ENCODE data around the gene APBA2. TPM values are rescaled to one million over a fixed set of nuclear protein-coding genes. Genes with fewer than 3 reads are reported as not detected.

The APBA2 gene
- total RNA-seq, 1 experiment from 2014 or later, result not detected

DNA sequence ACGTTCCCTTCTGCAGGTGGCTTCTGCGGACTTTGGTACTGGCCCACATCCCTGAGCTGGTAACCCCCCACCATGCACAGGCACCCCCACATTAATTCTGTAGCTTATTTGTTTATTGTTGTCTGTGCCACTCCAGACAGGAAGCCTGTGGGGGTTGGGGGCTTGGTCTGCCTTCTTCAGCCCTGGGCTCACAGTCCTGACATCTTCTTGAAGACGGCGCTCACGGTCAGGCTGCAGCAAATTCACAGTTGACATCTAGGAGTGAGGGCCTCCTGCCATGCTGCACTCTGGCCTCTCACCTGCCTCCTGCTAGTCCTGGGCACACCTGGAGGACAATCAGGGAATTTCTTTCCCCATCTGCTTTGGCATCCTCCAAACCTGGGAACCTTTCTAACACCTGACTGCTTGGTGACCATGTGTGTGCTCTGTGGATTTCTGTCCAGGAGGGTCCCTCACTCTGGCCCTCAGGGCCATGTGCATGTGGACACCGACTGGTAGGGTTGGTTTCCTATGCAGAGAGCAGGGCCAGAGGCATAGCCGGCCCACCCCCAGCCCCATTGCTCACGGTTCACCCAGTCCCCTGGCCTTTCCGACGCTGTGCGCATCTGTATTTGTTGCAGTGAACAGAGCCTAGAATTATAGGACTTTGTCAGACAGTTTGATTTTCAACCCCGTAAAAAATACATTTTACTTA, 68.8 kb downstream of the APBA2 start:
- CTCF ChIA-PET, result no interaction called here
- H3K27me3 ChIP-seq (replicated peaks; ENCODE audit: control insufficient read depth, insufficient read depth, low read length), result no peaks in the 10 kb centered on the region

DNA sequence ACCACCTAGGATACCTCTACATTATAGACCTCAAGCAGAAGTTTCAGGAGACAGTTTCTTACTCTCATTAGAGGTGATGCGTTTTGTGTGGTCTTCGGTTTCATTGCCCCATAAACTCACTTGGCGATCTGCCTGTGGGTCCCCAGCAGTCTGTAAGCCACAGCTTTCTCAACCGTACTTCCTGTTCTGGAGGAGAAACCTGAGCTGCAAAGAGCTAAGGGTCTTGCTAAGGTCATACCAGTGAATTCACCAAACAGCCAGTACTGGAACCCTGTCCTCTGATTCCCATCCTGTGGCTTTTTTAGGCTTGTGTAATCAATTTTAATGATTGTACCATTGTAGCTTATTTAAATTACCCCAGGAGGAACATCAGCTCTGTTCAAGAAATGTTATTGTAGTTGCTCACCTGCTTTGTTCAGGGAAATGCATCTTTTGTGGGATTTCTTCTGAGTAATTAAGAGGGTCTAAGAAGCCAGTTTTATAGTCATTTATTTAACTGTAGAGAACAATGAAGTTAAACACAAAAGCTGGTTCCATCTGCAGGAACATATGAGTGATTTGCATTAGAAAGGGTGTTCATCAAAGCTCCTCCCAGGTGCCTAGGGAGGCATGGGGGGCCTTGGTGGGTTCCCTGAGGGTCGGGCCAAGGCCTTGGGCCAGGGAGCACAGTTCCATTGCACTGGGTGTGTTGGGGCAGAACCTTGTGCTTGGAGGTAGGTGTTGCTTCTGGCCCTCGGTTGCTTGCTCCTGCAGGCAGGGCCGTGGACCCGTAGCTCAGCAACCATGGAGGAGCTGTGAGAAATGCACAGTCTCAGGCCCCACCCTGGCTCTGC, 69.6 kb downstream of the APBA2 start:
- Mint-ChIP-seq H3K4me3 (ENCODE audit: unreplicated experiment) (no peak overlapping the region), H3K9me3 (ENCODE audit: unreplicated experiment) (no peaks in the 10 kb centered on the region), H3K27ac (ENCODE audit: unreplicated experiment) (no peak overlapping the region), H3K36me3 (ENCODE audit: insufficient read depth, unreplicated experiment) (no peaks in the 10 kb centered on the region), H3K4me1 (ENCODE audit: low read depth, unreplicated experiment) (no peaks in the 10 kb centered on the region), H3K27me3 (ENCODE audit: insufficient read depth, unreplicated experiment) (peaks cover 10% of the 10 kb centered on the region)
- H3K4me1 ChIP-seq, result no peaks in the 10 kb centered on the region
- H3K36me3 ChIP-seq (ENCODE audit: control insufficient read depth, insufficient read depth, low read length), result no peaks in the 10 kb centered on the region
- intact Hi-C loops (cut with micrococcal nuclease; ENCODE audit: unreplicated experiment), result no loop called here
- ChIA-PET CTCF (no interaction called here), POLR2A (no interaction called here)
- no peaks in the 10 kb centered on the region for H3K27me3 ChIP-seq (replicated peaks; ENCODE audit: control insufficient read depth, insufficient read depth, low read length)
- DNase-seq, result no peak
- H3K9me3 ChIP-seq, result no peaks in the 10 kb centered on the region
- TF ChIP-seq, protein P1, sequence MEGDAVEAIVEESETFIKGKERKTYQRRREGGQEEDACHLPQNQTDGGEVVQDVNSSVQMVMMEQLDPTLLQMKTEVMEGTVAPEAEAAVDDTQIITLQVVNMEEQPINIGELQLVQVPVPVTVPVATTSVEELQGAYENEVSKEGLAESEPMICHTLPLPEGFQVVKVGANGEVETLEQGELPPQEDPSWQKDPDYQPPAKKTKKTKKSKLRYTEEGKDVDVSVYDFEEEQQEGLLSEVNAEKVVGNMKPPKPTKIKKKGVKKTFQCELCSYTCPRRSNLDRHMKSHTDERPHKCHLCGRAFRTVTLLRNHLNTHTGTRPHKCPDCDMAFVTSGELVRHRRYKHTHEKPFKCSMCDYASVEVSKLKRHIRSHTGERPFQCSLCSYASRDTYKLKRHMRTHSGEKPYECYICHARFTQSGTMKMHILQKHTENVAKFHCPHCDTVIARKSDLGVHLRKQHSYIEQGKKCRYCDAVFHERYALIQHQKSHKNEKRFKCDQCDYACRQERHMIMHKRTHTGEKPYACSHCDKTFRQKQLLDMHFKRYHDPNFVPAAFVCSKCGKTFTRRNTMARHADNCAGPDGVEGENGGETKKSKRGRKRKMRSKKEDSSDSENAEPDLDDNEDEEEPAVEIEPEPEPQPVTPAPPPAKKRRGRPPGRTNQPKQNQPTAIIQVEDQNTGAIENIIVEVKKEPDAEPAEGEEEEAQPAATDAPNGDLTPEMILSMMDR (IDR thresholded peaks at IDR 0.05; ENCODE audit: insufficient read depth in 1 of 2, low read depth in 1 of 2, low read length in 1 of 2, severe bottlenecking in 1 of 2, unreplicated experiment in 1 of 2), result no peak
- BruUV-seq (replicated peaks), result no TSS peak
- no peak overlapping the region for H3K4me3 ChIP-seq (ENCODE audit: low read depth, low read length)

More for the DNA sequence above, 68.8 kb downstream of the APBA2 start:
- no peak overlapping the region for H3K4me3 Mint-ChIP-seq (ENCODE audit: unreplicated experiment)
- no peaks in the 10 kb centered on the region for H3K36me3 Mint-ChIP-seq (ENCODE audit: insufficient read depth, unreplicated experiment)
- H3K36me3 ChIP-seq (ENCODE audit: control insufficient read depth, insufficient read depth, low read length), result no peaks in the 10 kb centered on the region
- H3K4me1 ChIP-seq, result no peaks in the 10 kb centered on the region
- no peak overlapping the region for H3K4me3 ChIP-seq (ENCODE audit: low read depth, low read length)
- no peaks in the 10 kb centered on the region for H3K4me1 Mint-ChIP-seq (ENCODE audit: low read depth, unreplicated experiment)
- peaks cover 14% of the 10 kb centered on the region for H3K27me3 Mint-ChIP-seq (ENCODE audit: insufficient read depth, unreplicated experiment)
- POLR2A ChIA-PET, result no interaction called here
- TF ChIP-seq, protein P1 (IDR thresholded peaks at IDR 0.05; ENCODE audit: insufficient read depth in 1 of 2, low read depth in 1 of 2, low read length in 1 of 2, severe bottlenecking in 1 of 2, unreplicated experiment in 1 of 2), result no peak
- DNase-seq, result no peak
- intact Hi-C loops (cut with micrococcal nuclease; ENCODE audit: unreplicated experiment), result no loop called here
- BruUV-seq (replicated peaks), result no TSS peak
- H3K27ac Mint-ChIP-seq (ENCODE audit: unreplicated experiment), result no peak overlapping the region
- H3K9me3 ChIP-seq, result no peaks in the 10 kb centered on the region
- H3K9me3 Mint-ChIP-seq (ENCODE audit: unreplicated experiment), result no peaks in the 10 kb centered on the region

DNA sequence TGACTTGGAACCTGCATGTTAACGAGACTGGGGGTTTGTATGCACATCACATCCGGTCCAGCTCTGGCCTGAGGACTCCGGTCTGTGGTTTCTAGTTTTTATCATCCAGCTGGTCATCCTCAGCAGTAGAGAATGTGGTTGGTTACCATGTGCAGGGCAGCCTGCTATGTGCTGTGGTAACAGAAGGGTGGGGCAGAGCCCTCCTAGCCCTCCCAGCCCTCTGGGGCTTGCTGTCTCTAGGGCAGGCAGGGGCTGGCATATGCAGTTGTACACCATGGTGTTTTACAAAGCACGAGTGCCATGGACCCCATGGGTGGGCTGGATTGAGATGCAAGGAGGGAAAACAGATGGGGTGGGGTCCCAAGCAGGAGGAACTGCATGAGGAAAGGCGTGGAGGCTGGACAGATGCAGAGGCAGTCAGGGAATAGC, 70.2 kb downstream of the APBA2 start:
- DNase-seq, result no peak
- no peaks in the 10 kb centered on the region for H3K9me3 Mint-ChIP-seq (ENCODE audit: unreplicated experiment)
- Histone ChIP-seq H3K27me3 (replicated peaks; ENCODE audit: control insufficient read depth, insufficient read depth, low read length) (no peaks in the 10 kb centered on the region), H3K9me3 (no peaks in the 10 kb centered on the region), H3K4me3 (ENCODE audit: low read depth, low read length) (no peak overlapping the region), H3K4me1 (no peaks in the 10 kb centered on the region), H3K36me3 (ENCODE audit: control insufficient read depth, insufficient read depth, low read length) (no peaks in the 10 kb centered on the region)
- H3K4me3 Mint-ChIP-seq (ENCODE audit: unreplicated experiment), result no peak overlapping the region
- CTCF ChIA-PET, result no interaction called here
- H3K27ac Mint-ChIP-seq (ENCODE audit: unreplicated experiment), result no peak overlapping the region
- H3K27me3 Mint-ChIP-seq (ENCODE audit: insufficient read depth, unreplicated experiment), result peaks cover 11% of the 10 kb centered on the region
- POLR2A ChIA-PET, result no interaction called here
- intact Hi-C loops (cut with micrococcal nuclease; ENCODE audit: unreplicated experiment), result no loop called here
- TF ChIP-seq, protein P1 (IDR thresholded peaks at IDR 0.05; ENCODE audit: insufficient read depth in 1 of 2, low read depth in 1 of 2, low read length in 1 of 2, severe bottlenecking in 1 of 2, unreplicated experiment in 1 of 2), result no peak
- no TSS peak for BruUV-seq (replicated peaks)
- no peaks in the 10 kb centered on the region for H3K4me1 Mint-ChIP-seq (ENCODE audit: low read depth, unreplicated experiment)
- no peaks in the 10 kb centered on the region for H3K36me3 Mint-ChIP-seq (ENCODE audit: insufficient read depth, unreplicated experiment)
